ENCODE results near the gene AQP3. TPM values are rescaled to one million over a fixed set of nuclear protein-coding genes. Genes with fewer than 3 reads are reported as not detected.

Gene AQP3
- total RNA-seq, 2 experiments from 2014 or later, result 16.0 to 30.6 TPM

DNA sequence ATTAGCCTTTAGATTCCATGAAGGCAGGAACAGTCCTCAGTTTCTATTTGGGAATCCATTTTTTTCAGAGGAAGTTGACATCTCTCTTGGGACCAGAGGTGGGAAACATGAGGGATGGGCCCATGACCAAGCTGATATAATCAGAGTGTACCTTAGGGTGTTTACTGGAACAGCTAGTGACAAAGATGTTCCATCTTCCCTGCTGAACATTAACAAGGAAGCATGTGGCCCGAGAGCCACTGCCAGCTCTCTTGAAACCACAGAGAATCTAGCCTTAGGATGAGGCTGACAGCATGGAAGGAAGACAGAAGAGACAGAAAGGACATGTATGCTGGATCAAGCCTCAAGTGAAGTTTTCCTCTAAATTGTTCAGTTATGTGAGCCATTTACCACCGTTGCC is 16.0 kb downstream of the AQP3 start:
- Histone ChIP-seq H3K4me1 (ENCODE audit: insufficient read depth, low read length, poor library complexity, severe bottlenecking) (no peaks in the 10 kb centered on the region), H3K4me3 (ENCODE audit: low read depth, low read length, poor library complexity, severe bottlenecking) (no peak overlapping the region), H3K9me2 (ENCODE audit: insufficient read depth, low read length) (no peaks in the 10 kb centered on the region), H3K36me3 (ENCODE audit: insufficient read depth, low read length) (no peaks in the 10 kb centered on the region), H3K4me2 (ENCODE audit: low read length) (no peak overlapping the region), H3K27ac (ENCODE audit: low read depth, low read length, poor library complexity, severe bottlenecking) (no peak overlapping the region), H2AFZ (ENCODE audit: low read length) (no peak overlapping the region), H3K9me3 (ENCODE audit: low read length) (no peaks in the 10 kb centered on the region), H3K79me2 (ENCODE audit: insufficient read depth, low read depth, low read length) (no peaks in the 10 kb centered on the region), H4K20me1 (ENCODE audit: insufficient read depth, low read length) (no peaks in the 10 kb centered on the region)
- CTCF ChIA-PET (ENCODE audit: unreplicated experiment), result interaction anchor here (1.3 kb wide), 1 partner anchor 15 kb away, joined by 3 read pairs; no protein-coding TSS in a partner anchor
- intact Hi-C loops (cut with micrococcal nuclease; ENCODE audit: unreplicated experiment), result no loop called here
- DNase-seq (ENCODE audit: low spot score), result no peak
- no TSS peak for BruUV-seq (replicated peaks)
- POLR2A ChIA-PET, result interaction anchor here (0.6 kb wide), 2 partner anchors 19 to 1557 kb away, joined by 3 to 4 read pairs; no protein-coding TSS in a partner anchor
- no peak for TF ChIP-seq EZH2phosphoT487 (IDR thresholded peaks at IDR 0.05; ENCODE audit: borderline replicate concordance, low read depth, low read length)
- TF ChIP-seq, protein P1, sequence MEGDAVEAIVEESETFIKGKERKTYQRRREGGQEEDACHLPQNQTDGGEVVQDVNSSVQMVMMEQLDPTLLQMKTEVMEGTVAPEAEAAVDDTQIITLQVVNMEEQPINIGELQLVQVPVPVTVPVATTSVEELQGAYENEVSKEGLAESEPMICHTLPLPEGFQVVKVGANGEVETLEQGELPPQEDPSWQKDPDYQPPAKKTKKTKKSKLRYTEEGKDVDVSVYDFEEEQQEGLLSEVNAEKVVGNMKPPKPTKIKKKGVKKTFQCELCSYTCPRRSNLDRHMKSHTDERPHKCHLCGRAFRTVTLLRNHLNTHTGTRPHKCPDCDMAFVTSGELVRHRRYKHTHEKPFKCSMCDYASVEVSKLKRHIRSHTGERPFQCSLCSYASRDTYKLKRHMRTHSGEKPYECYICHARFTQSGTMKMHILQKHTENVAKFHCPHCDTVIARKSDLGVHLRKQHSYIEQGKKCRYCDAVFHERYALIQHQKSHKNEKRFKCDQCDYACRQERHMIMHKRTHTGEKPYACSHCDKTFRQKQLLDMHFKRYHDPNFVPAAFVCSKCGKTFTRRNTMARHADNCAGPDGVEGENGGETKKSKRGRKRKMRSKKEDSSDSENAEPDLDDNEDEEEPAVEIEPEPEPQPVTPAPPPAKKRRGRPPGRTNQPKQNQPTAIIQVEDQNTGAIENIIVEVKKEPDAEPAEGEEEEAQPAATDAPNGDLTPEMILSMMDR (conservative IDR thresholded peaks at IDR 0.05; ENCODE audit: low read length), result no peak

DNA sequence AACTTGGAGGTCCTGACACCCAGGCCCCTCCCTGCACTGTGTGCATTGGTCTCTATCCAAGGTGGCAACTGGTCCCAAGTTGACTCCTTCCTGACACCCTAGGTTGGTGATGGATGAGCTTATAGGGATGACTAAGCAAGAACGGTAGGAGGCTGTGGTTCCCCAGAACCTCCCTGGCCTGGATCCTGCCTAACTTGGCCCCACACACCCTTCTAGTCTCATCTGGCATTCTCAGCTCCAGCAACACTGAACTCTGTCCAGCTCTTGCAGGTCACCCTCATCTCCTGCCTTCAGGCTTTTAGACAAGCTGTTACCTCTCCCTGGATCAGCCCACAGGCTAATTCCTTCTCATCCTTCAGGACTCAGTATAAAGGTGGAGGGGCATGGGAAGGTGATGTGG is 16.5 kb downstream of the AQP3 start:
- CTCF ChIA-PET (ENCODE audit: unreplicated experiment), result interaction anchor here (1.3 kb wide), 1 partner anchor 15 kb away, joined by 3 read pairs; no protein-coding TSS in a partner anchor
- no peak for DNase-seq (ENCODE audit: low spot score)
- BruUV-seq (replicated peaks), result no TSS peak
- intact Hi-C loops (cut with micrococcal nuclease; ENCODE audit: unreplicated experiment), result no loop called here
- no peaks in the 10 kb centered on the region for H3K9me3 ChIP-seq (ENCODE audit: low read length)
- no peak overlapping the region for H3K27ac ChIP-seq (ENCODE audit: low read depth, low read length, poor library complexity, severe bottlenecking)
- H3K9me2 ChIP-seq (ENCODE audit: insufficient read depth, low read length), result no peaks in the 10 kb centered on the region
- no peak overlapping the region for H3K4me3 ChIP-seq (ENCODE audit: low read depth, low read length, poor library complexity, severe bottlenecking)
- no peak overlapping the region for H3K4me2 ChIP-seq (ENCODE audit: low read length)
- H2AFZ ChIP-seq (ENCODE audit: low read length), result no peak overlapping the region
- TF ChIP-seq, protein P1 (conservative IDR thresholded peaks at IDR 0.05; ENCODE audit: low read length), result no peak
- no peak for TF ChIP-seq EZH2phosphoT487 (IDR thresholded peaks at IDR 0.05; ENCODE audit: borderline replicate concordance, low read depth, low read length)
- no peaks in the 10 kb centered on the region for H3K4me1 ChIP-seq (ENCODE audit: insufficient read depth, low read length, poor library complexity, severe bottlenecking)
- POLR2A ChIA-PET, result interaction anchor here (0.6 kb wide), 1 partner anchor 19 kb away, joined by 3 read pairs; no protein-coding TSS in a partner anchor
- H3K36me3 ChIP-seq (ENCODE audit: insufficient read depth, low read length), result no peaks in the 10 kb centered on the region
- H4K20me1 ChIP-seq (ENCODE audit: insufficient read depth, low read length), result no peaks in the 10 kb centered on the region
- no peaks in the 10 kb centered on the region for H3K79me2 ChIP-seq (ENCODE audit: insufficient read depth, low read depth, low read length)

DNA sequence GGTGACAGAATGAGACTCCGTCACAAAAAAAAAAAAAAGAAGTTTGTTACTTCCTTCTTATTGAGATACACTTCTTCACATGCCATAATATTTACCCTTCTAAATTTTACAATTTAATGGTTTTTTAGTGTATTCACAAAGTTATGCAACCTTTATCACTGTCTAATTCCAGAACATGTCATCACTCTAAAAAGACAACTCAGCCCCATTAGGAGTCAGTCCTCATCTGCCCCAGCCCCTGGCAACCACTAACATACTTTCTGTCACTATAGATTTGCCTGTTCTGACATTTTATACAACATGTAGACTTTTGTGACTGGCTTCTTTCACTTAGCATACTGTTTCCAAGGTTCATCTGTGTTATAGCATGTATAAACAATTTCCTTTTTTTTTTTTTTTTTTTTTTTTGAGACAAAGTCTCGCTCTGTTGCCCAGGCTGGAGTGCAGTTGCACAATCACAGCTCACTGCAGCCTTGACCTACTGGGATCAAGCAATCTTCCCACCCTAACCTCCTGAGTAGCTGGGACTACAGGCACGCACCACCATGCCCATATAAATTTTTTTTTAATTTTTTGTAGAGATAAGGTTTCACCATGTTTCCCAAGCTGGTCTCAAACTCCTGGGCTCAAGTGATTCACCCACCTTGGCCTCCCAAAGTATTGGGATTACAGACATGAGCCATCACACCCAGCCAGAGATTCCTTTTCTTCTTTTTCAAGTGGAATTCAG is 18.0 kb downstream of the AQP3 start:
- ChIA-PET CTCF (ENCODE audit: unreplicated experiment) (no interaction called here), POLR2A (interaction anchor here (0.5 to 1.2 kb wide), 2 partner anchors 16 to 18 kb away, joined by 5 read pairs; partner anchors contain the start of gene AQP3)

More for the DNA sequence above, 18.0 kb downstream of the AQP3 start:
- BruUV-seq (replicated peaks), result no TSS peak
- Histone ChIP-seq H3K36me3 (ENCODE audit: insufficient read depth, low read length) (no peaks in the 10 kb centered on the region), H3K4me2 (ENCODE audit: low read length) (no peak overlapping the region), H3K27ac (ENCODE audit: low read depth, low read length, poor library complexity, severe bottlenecking) (no peak overlapping the region), H2AFZ (ENCODE audit: low read length) (no peak overlapping the region), H4K20me1 (ENCODE audit: insufficient read depth, low read length) (no peaks in the 10 kb centered on the region), H3K4me1 (ENCODE audit: insufficient read depth, low read length, poor library complexity, severe bottlenecking) (no peaks in the 10 kb centered on the region), H3K9me3 (ENCODE audit: low read length) (no peaks in the 10 kb centered on the region), H3K9me2 (ENCODE audit: insufficient read depth, low read length) (no peaks in the 10 kb centered on the region), H3K79me2 (ENCODE audit: insufficient read depth, low read depth, low read length) (no peaks in the 10 kb centered on the region), H3K4me3 (ENCODE audit: low read depth, low read length, poor library complexity, severe bottlenecking) (no peak overlapping the region)
- intact Hi-C loops (cut with micrococcal nuclease; ENCODE audit: unreplicated experiment), result no loop called here
- no peak for DNase-seq (ENCODE audit: low spot score)
- TF ChIP-seq, protein P1 (conservative IDR thresholded peaks at IDR 0.05; ENCODE audit: low read length), result no peak
- no peak for TF ChIP-seq EZH2phosphoT487 (IDR thresholded peaks at IDR 0.05; ENCODE audit: borderline replicate concordance, low read depth, low read length)

Measured in OCI-LY7 (cell line).